Measurements from ENCODE around the gene EGFL8. TPM values are rescaled to one million over a fixed set of nuclear protein-coding genes. Genes with fewer than 3 reads are reported as not detected.

Gene EGFL8
- total and polyA plus RNA-seq, 2 of the 8 experiments (the other 6 are each of a cell fraction or from before 2014, with no cell fraction given), result 5.0 to 9.2 TPM

DNA sequence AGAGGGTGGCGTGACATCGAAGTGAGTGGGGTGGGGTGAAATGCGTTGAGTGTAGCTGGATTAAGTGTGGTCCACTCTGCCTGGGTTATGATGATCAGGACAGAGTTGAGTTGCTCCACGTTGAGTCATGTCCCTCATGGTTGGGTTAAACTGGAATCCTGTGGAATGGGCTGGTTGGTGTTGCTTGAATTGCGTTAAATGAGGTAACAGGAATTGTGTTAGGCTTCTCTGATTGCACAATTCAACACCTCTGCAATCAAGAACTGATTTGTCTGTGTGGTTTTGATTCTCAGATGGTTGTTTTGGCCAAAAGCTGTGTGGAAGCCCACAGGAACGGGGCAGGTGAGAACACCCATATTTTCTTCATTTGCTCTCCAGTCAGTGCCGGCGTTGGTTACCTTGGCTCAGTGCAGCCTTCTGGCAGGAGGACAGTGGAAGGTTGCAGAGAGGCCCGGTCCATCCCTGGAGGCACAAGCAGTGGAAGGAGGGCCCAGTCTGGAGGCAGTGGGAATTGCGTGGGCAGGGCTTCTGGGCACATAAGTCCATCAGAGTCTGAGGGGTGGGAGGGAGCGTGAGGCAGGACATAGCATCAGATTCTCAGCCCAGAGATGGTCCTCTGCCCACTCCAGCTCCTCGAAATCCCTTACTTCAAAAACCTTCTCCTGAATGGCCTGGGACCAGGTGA, 47.8 kb downstream of the EGFL8 start:
- DNase-seq (ENCODE audit: low read depth in 1 of 2, low spot score in 2 of 2) (no peak), FAIRE-seq (no peak)
- POLR2A ChIA-PET (ENCODE audit: partially characterized antibody), result interaction anchor here (1.2 kb wide), 1 partner anchor 9 kb away, joined by 3 read pairs; no protein-coding TSS in a partner anchor
- Histone ChIP-seq H3K56ac (replicated peaks; ENCODE audit: insufficient read length, low read depth, low read length) (no peak overlapping the region), H3K4me1 (replicated peaks in 1 of 4; ENCODE audit: control insufficient read depth in 3 of 4, insufficient read depth in 4 of 4, low read length in 3 of 4) (no peaks in the 10 kb centered on the region), H3K18ac (ENCODE audit: extremely low read depth, low read length) (no peak overlapping the region), H2BK5ac (ENCODE audit: low read depth, low read length) (no peak overlapping the region), H4K5ac (ENCODE audit: insufficient read length, low read depth, low read length) (no peak overlapping the region), H3K9me3 (ENCODE audit: insufficient read depth in 2 of 2, low read depth in 1 of 2, low read length in 1 of 2) (no peaks in the 10 kb centered on the region), H3K79me1 (ENCODE audit: low read depth, low read length) (no peaks in the 10 kb centered on the region; the same call in 1 of the 2 replicates), H2BK120ac (replicated peaks; ENCODE audit: low read depth, low read length) (no peak overlapping the region), H3K27me3 (replicated peaks in 1 of 4; ENCODE audit: control insufficient read depth in 3 of 4, extremely low read depth in 1 of 4, insufficient read depth in 3 of 4, low read length in 3 of 4) (no peaks in the 10 kb centered on the region), H3K36me3 (ENCODE audit: control insufficient read depth in 2 of 4, insufficient read depth in 4 of 4, low read length in 3 of 4) (no peaks in the 10 kb centered on the region), H2BK20ac (ENCODE audit: low read length) (no peak overlapping the region), H4K91ac (replicated peaks; ENCODE audit: insufficient read length, low read length) (no peak overlapping the region), H3K23me2 (ENCODE audit: low read depth, low read length) (no peaks in the 10 kb centered on the region; the same call in 1 of the 2 replicates), H3K23ac (ENCODE audit: insufficient read length) (no peak overlapping the region), H3K14ac (ENCODE audit: insufficient read length) (no peak overlapping the region), H2AFZ (ENCODE audit: low read length) (no peak overlapping the region), H2AK5ac (ENCODE audit: low read depth, low read length) (no peak overlapping the region), H4K8ac (ENCODE audit: extremely low read depth, insufficient read depth, low read length) (0 out of 2 replicates have a peak overlapping the region, but pooled peaks have one; percentile 63), H3K9ac (replicated peaks in 1 of 4; ENCODE audit: extremely low read depth in 1 of 4, low read depth in 3 of 4, low read length in 3 of 4) (no peak overlapping the region; a peak in 1 of 7 replicates), H3K4ac (replicated peaks; ENCODE audit: insufficient read length, low read depth, low read length) (no peak overlapping the region), H3K4me3 (ENCODE audit: extremely low read depth in 1 of 4, insufficient read depth in 2 of 4, low read depth in 3 of 4, low read length in 4 of 4) (no peak overlapping the region), H3K79me2 (ENCODE audit: control insufficient read depth in 1 of 2, insufficient read depth in 2 of 2, low read length in 2 of 2) (no peaks in the 10 kb centered on the region), H3K27ac (ENCODE audit: low read depth, low read length) (no peak overlapping the region), H2BK12ac (ENCODE audit: low read depth, low read length) (no peak overlapping the region), H2BK15ac (ENCODE audit: low read length) (no peak overlapping the region), H3K4me2 (ENCODE audit: insufficient read depth in 1 of 2, low read depth in 2 of 2, low read length in 2 of 2) (no peak overlapping the region), H4K20me1 (replicated peaks in 1 of 2; ENCODE audit: control insufficient read depth in 1 of 2, insufficient read depth in 2 of 2, low read length in 2 of 2) (no peaks in the 10 kb centered on the region)
- CTCF ChIA-PET (ENCODE audit: partially characterized antibody), result no interaction called here
- TF ChIP-seq GABPA (IDR thresholded peaks at IDR 0.05; ENCODE audit: borderline replicate concordance, insufficient read depth, low read length) (no peak), YY1 (IDR thresholded peaks at IDR 0.05; ENCODE audit: low read depth, low read length) (no peak), SUZ12 (IDR thresholded peaks at IDR 0.05; ENCODE audit: low read length) (no peak), RBBP5 (IDR thresholded peaks at IDR 0.05; ENCODE audit: borderline replicate concordance, low read depth, low read length) (no peak), RAD21 (IDR thresholded peaks at IDR 0.05 in 1 of 2, conservative IDR thresholded peaks at IDR 0.05 in 1 of 2; ENCODE audit: low read depth in 2 of 2, low read length in 2 of 2) (no peak), HDAC2 (IDR thresholded peaks at IDR 0.05; ENCODE audit: borderline replicate concordance in 1 of 2, low read depth in 2 of 2, low read length in 2 of 2) (no peak), BACH1 (IDR thresholded peaks at IDR 0.05; ENCODE audit: low read length) (no peak), NRF1 (IDR thresholded peaks at IDR 0.05; ENCODE audit: low read depth, low read length) (no peak), TAF1 (IDR thresholded peaks at IDR 0.05; ENCODE audit: low read depth, low read length) (no peak)
- TF ChIP-seq, protein P1, sequence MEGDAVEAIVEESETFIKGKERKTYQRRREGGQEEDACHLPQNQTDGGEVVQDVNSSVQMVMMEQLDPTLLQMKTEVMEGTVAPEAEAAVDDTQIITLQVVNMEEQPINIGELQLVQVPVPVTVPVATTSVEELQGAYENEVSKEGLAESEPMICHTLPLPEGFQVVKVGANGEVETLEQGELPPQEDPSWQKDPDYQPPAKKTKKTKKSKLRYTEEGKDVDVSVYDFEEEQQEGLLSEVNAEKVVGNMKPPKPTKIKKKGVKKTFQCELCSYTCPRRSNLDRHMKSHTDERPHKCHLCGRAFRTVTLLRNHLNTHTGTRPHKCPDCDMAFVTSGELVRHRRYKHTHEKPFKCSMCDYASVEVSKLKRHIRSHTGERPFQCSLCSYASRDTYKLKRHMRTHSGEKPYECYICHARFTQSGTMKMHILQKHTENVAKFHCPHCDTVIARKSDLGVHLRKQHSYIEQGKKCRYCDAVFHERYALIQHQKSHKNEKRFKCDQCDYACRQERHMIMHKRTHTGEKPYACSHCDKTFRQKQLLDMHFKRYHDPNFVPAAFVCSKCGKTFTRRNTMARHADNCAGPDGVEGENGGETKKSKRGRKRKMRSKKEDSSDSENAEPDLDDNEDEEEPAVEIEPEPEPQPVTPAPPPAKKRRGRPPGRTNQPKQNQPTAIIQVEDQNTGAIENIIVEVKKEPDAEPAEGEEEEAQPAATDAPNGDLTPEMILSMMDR (IDR thresholded peaks at IDR 0.05; ENCODE audit: control extremely low read depth in 1 of 3, insufficient read depth in 1 of 3, low read depth in 1 of 3, low read length in 3 of 3), result no peak
- WGBS, 2 experiments (ENCODE audit: extremely low coverage in 1 of 2, insufficient coverage in 1 of 2, insufficient read length in 1 of 2, insufficient replicate concordance in 2 of 2, low coverage in 1 of 2, low lambda C conversion rate in 2 of 2, missing lambda C conversion rate in 1 of 2), result 91% methylated on average over 12 of the region's 12 CpGs; no CpG with 5 or more reads in 1 of the 2 experiments

Data from H1 (cell line).